Hematopoietic multipotent progenitor cell treated with erythropoietin and hydrocortisone succinate and interleukin-3 and kit ligand, for 15 days (in vitro differentiated cells): ENCODE results near the gene NFIC.
"Not testable (repeated sequence)": the region's sequence is repeated elsewhere in the genome, so short reads cannot be mapped to it uniquely, and the experiment has no call there.

Experiments used
- DNase-seq: peaks from one replicate; pipeline ENCODE4 v3.0.0-alpha.2; 2015; ENCODE audit warnings: low spot score

The NFIC gene

GRCh38 chr19:3452171-3452941 is 86.0 kb downstream of the NFIC start:
- no peak for DNase-seq

GRCh38 chr19:3452942-3453214 is 86.5 kb downstream of the NFIC start:
- DNase-seq: not testable (repeated sequence)

GRCh38 chr19:3453840-3454239 is 87.5 kb downstream of the NFIC start:
- no peak for DNase-seq

GRCh38 chr19:3454656-3455392 is 88.4 kb downstream of the NFIC start:
- no peak for DNase-seq

GRCh38 chr19:3455393-3455955 is 89.1 kb downstream of the NFIC start:
- DNase-seq: no peak

GRCh38 chr19:3455960-3456601 is 89.7 kb downstream of the NFIC start:
- DNase-seq: no peak

GRCh38 chr19:3456925-3457527 is 90.6 kb downstream of the NFIC start:
- DNase-seq: no peak

GRCh38 chr19:3457528-3458228 is 91.3 kb downstream of the NFIC start:
- no peak for DNase-seq

- no peak for DNase-seq
Observed at GRCh38 chr19:3458229-3459088, 92.1 kb downstream of the NFIC start.

GRCh38 chr19:3459089-3459881 is 92.9 kb downstream of the NFIC start:
- DNase-seq: no peak

- DNase-seq: no peak
Observed at GRCh38 chr19:3459965-3460582, 93.7 kb downstream of the NFIC start.

- no peak for DNase-seq
Observed at GRCh38 chr19:3462991-3463713, 96.8 kb downstream of the NFIC start.

GRCh38 chr19:3463714-3464586 is 97.6 kb downstream of the NFIC start:
- DNase-seq: no peak

GRCh38 chr19:3464587-3465235 is 98.3 kb downstream of the NFIC start:
- DNase-seq: no peak

GRCh38 chr19:3465552-3465951 is 99.2 kb downstream of the NFIC start:
- DNase-seq: no peak

- no peak for DNase-seq
Observed at GRCh38 chr19:3466635-3467034, 100.3 kb downstream of the NFIC start.

- no peak for DNase-seq
Observed at GRCh38 chr19:3467437-3468198, 101.2 kb downstream of the NFIC start.
